Stimulated activated CD4-positive, alpha-beta T cell treated with anti-CD3 and anti-CD28 coated beads, Interleukin-15, amount 100 ng/mL, for 1 hour (primary cell): Measurements from ENCODE around the gene AEBP2.
"Not testable (repeated sequence)": the region's sequence is repeated elsewhere in the genome, so short reads cannot be mapped to it uniquely, and the experiment has no call there.

Experiments used
- DNase-seq, 2 donors: peaks; one replicate each; pipeline ENCODE4 v3.0.0-alpha.2; 2020; ENCODE audit warnings: low read depth in 1 of 2, low spot score in 1 of 2

Gene AEBP2

GRCh38 chr12:19548834-19549233, 109.5 kb downstream of the AEBP2 start:
- no peak for DNase-seq

GRCh38 chr12:19550626-19551025, 111.3 kb downstream of the AEBP2 start:
- no peak for DNase-seq

DNA sequence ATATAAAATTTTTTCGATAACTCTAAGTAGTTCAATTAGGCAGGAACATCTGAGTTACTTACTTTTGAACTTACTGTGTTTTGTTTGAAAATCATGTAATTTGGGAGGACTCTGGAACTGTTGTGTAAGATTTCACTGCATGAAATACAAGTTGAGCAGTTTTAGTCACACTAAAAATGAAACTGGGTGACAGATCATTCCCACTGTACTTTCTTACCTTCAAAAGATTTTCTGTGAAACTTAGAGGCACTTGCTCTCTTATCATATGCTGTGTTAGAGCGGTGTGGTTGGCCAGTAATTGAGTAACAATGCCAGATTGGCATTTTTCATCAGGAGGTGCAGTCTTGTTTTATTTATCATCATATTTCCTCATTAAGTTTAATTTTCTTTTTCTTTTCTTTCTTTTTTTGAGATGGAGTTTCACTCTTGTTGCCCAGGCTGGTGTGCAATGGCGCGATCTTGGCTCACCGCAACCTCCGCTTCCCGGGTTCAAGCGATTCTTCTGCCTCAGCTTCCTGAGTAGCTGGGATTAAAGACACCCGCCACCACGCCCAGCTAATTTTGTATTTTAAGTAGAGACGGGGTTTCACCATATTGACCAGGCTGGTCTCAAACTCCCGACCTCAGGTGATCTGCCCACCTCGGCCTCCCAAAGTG, 113.3 kb downstream of the AEBP2 start:
- DNase-seq, result not testable (repeated sequence)

- no peak for DNase-seq
These were observed 113.9 kb downstream of the AEBP2 start for GRCh38 chr12:19553175-19553574.

GRCh38 chr12:19561411-19561961, 122.2 kb downstream of the AEBP2 start:
- DNase-seq, result no peak
